ENCODE data around the gene KIAA0930. TPM values are rescaled to one million over a fixed set of nuclear protein-coding genes. Genes with fewer than 3 reads are reported as not detected.

The KIAA0930 gene
- total and polyA plus RNA-seq, 2 experiments from 2014 or later, result 15.0 to 78.6 TPM

GRCh38 chr22:45228401-45228754 is 12.3 kb downstream of the KIAA0930 start (continued):
- TF ChIP-seq CTCF (conservative IDR thresholded peaks at IDR 0.05; ENCODE audit: low read depth in 2 of 2) (no peak), ZNF114 (CRISPR knock-in tag; IDR thresholded peaks at IDR 0.05) (no peak), JUNB (IDR thresholded peaks at IDR 0.05; ENCODE audit: unreplicated experiment) (no peak), ETS1 (IDR thresholded peaks at IDR 0.05) (no peak), NANOG (IDR thresholded peaks at IDR 0.05; ENCODE audit: borderline replicate concordance) (no peak), REST (IDR thresholded peaks at IDR 0.05; ENCODE audit: unreplicated experiment) (no peak), EZH2 (IDR thresholded peaks at IDR 0.05; ENCODE audit: low read depth, unreplicated experiment) (no peak), ZNF331 (CRISPR knock-in tag; IDR thresholded peaks at IDR 0.05; ENCODE audit: low read depth) (no peak), CREB1 (CRISPR knock-in tag; IDR thresholded peaks at IDR 0.05; ENCODE audit: low read depth) (no peak)

GRCh38 chr22:45227645-45228400 is 12.9 kb downstream of the KIAA0930 start:
- H3K4me3 ChIP-seq, result no peak overlapping the region
- no peak overlapping the region for H3K27ac Mint-ChIP-seq
- H3K4me1 Mint-ChIP-seq, result peaks cover 40% of the 10 kb centered on the region
- H3F3A ChIP-seq (replicated peaks; ENCODE audit: low read depth), result no peaks in the 10 kb centered on the region
- no peaks in the 10 kb centered on the region; the same call in 2 of the 3 replicates for H3K36me3 Mint-ChIP-seq (ENCODE audit: low read depth)
- no peaks in the 10 kb centered on the region for H3K27me3 ChIP-seq (ENCODE audit: insufficient read depth)
- H3K79me2 ChIP-seq (replicated peaks; ENCODE audit: insufficient read depth), result peaks cover 18% of the 10 kb centered on the region
- no peaks in the 10 kb centered on the region; the same call in 2 of the 3 replicates for H3K9me3 Mint-ChIP-seq
- no peak overlapping the region for H3K27ac ChIP-seq (ENCODE audit: low read depth)
- no peaks in the 10 kb centered on the region for H3K4me1 ChIP-seq (ENCODE audit: insufficient read depth)
- H3K4me2 ChIP-seq, result no peak overlapping the region
- no peak overlapping the region; the same call in 2 of the 3 replicates for H3K4me3 Mint-ChIP-seq
- H3K9me2 ChIP-seq (ENCODE audit: insufficient read depth), result no peaks in the 10 kb centered on the region
- no peaks in the 10 kb centered on the region for H3K36me3 ChIP-seq (ENCODE audit: insufficient read depth)
- peaks cover 8% of the 10 kb centered on the region for H4K20me1 ChIP-seq (replicated peaks; ENCODE audit: insufficient read depth)
- DNase-seq (ENCODE audit: low spot score) (no peak), ATAC-seq (peak; percentile 45)
- no peak overlapping the region for H2AFZ ChIP-seq
- peaks cover 11% of the 10 kb centered on the region for H3K27me3 Mint-ChIP-seq (ENCODE audit: insufficient read depth, low read depth, poor library complexity)
- TF ChIP-seq ZNF462 (CRISPR knock-in tag; IDR thresholded peaks at IDR 0.05) (no peak), ZNF331 (CRISPR knock-in tag; IDR thresholded peaks at IDR 0.05; ENCODE audit: low read depth) (no peak), NANOG (IDR thresholded peaks at IDR 0.05; ENCODE audit: borderline replicate concordance) (no peak)

All from GM23338 (cell line).